Thyroid gland (tissue), 4 donors: Measurements from ENCODE around the gene LRP2BP.

Experiments used
- CTCF ChIP-seq, 6 experiments: fragments of 200-600 bp in 3 of 6; fragments of 450-650 bp in 3 of 6; sonication (generic) in 3 of 6; IDR thresholded peaks; one replicate each; pipeline ENCODE4 v1.5.1; 2016 to 2019; ENCODE audit warnings: antibody characterized with exemption in 6 of 6, mild to moderate bottlenecking in 2 of 6, inconsistent platforms in 1 of 6, moderate library complexity in 1 of 6
- POLR2A ChIP-seq, 2 donors: fragments of 450-650 bp; IDR thresholded peaks; one replicate each; pipeline ENCODE4 v1.6.1; 2017; ENCODE audit warnings: antibody characterized with exemption in 2 of 2, mild to moderate bottlenecking in 2 of 2, moderate library complexity in 1 of 2

- no peak for TF ChIP-seq CTCF (IDR thresholded peaks at IDR 0.05)
- TF ChIP-seq POLR2A (IDR thresholded peaks at IDR 0.05) = no peak
These were observed 49.5 kb upstream of the LRP2BP start for GRCh38 chr4:185445209-185445608.
